Testis (tissue), 3 donors: ENCODE data around the gene SMURF1. TPM values are rescaled to one million over a fixed set of nuclear protein-coding genes. Genes with fewer than 3 reads are reported as not detected.

Source experiments
- DNase-seq: peaks from one replicate; pipeline ENCODE4 v3.0.0-alpha.2; 2019
- H3K27ac ChIP-seq, 2 donors: fragments of 200-600 bp; sonication (generic); one replicate each; pipeline ENCODE4 v1.5.1; 2019
- H3K27me3 ChIP-seq: fragments of 200-600 bp; sonication (generic); one replicate; pipeline ENCODE4 v1.5.1; 2019
- H3K36me3 ChIP-seq: fragments of 200-600 bp; sonication (generic); one replicate; pipeline ENCODE4 v1.5.1; 2017; ENCODE audit warnings: low read depth; ENCODE audit errors: missing control alignments
- H3K4me1 ChIP-seq: fragments of 200-600 bp; sonication (generic); one replicate; pipeline ENCODE4 v1.5.1; 2019
- H3K4me3 ChIP-seq, 2 donors: fragments of 200-600 bp; sonication (generic); one replicate each; pipeline ENCODE4 v1.5.1; 2017 to 2019
- H3K9me3 ChIP-seq: fragments of 200-600 bp; sonication (generic); one replicate; pipeline ENCODE4 v1.5.1; 2017
- POLR2A ChIP-seq: fragments of 450-650 bp; IDR thresholded peaks from one replicate; pipeline ENCODE4 v1.6.1; 2017; ENCODE audit warnings: antibody characterized with exemption, mild to moderate bottlenecking, moderate library complexity
- WGBS, 2 donors: methylation state at CpG; one replicate each; pipeline ENCODE4 v1.1.5; 2018; 5-methylcytosine and 5-hydroxymethylcytosine counted together
- intact Hi-C: fragments of 100-400 bp; cut with DNase I; formaldehyde crosslinking; loops from one replicate; pipeline ENCODE4 v1.15.1; 2023; ENCODE audit warnings: low total_unique reads
- polyA plus RNA-seq: library from polyadenylated mRNA; stranded (reverse); fragments of 350-450 nt; fragmentation: Illumina TruSeq; extraction: RNeasy Lipid Tissue Mini Kit (QIAGEN cat#74804); gene quantifications from one replicate; pipeline ENCODE4 v1.2.3, GENCODE V29; 2014; ENCODE audit warnings: low read depth, low replicate concordance; ENCODE audit not compliant: insufficient read depth
- total RNA-seq, 2 donors: library from RNA; depleted of rRNA; stranded (reverse); fragments of >200 nt; gene quantifications; one replicate each; pipeline ENCODE4 v1.2.3, GENCODE V29; 2016
- TF ChIP-seq, protein P1 (sequence below), 3 experiments: fragments of 450-650 bp in 2 of 3; fragments of 200-600 bp in 1 of 3; sonication (generic) in 1 of 3; IDR thresholded peaks; one replicate each; pipeline ENCODE4 v1.5.1; 2016 to 2019; ENCODE audit warnings: antibody characterized with exemption in 3 of 3, mild to moderate bottlenecking in 2 of 3, moderate library complexity in 1 of 3

The SMURF1 gene
- total and polyA plus RNA-seq, 3 donors from 2014 or later: 34.5 to 79.5 (median 46.9) TPM

DNA sequence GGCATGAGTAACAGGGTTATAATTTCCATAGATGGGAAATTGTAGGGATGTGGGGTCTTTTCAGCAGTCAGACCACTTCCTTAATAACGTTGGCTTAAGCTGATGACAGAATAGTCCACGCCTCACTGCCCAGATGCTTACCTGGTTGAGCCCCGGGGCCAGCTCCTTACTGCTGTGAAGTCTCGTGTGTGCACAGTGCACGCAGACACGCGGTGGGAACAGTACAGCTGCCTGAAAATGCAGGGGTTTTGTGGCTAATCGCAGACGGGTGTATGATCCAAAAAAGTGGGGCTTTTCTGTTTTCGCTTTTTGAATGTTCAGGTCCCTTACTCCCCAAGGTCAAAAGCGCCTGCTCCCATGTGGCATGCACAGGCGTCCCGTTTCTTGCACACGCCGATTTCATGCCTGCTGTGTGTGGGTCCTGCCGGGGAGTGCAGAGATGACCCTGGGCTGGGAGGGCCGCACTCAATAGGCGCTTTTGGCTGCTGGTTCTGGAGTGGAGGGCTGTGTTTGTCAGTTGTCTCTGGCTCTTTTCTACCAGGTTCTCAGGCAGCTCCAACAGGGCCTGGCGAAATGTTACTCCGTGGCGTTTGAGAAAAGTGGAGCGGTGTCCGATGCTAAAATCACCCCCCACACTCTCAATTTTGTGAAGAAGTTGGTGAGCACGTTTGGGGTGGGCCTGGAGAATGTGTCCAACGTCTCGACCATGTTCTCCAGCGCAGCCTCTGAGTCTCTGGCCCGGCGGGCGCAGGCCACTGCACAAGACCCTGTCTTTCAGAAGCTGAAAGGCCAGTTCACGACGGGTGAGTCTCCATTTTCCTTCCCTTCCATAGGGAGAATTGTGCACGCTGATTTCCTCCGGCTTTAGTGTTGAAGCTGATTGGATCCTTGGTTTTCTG is 149.6 kb downstream of the SMURF1 start:
- Histone ChIP-seq H3K9me3 (no peaks in the 10 kb centered on the region), H3K4me1 (no peaks in the 10 kb centered on the region), H3K36me3 (no peaks in the 10 kb centered on the region), H3K27ac (no peak overlapping the region), H3K27me3 (no peaks in the 10 kb centered on the region), H3K4me3 (no peak overlapping the region)
- intact Hi-C loops: no loop called here
- WGBS, 2 donors: 93 to 95% methylated on average over 34 of the region's 34 CpGs
- peak; percentile 13 for DNase-seq
- TF ChIP-seq, protein P1, sequence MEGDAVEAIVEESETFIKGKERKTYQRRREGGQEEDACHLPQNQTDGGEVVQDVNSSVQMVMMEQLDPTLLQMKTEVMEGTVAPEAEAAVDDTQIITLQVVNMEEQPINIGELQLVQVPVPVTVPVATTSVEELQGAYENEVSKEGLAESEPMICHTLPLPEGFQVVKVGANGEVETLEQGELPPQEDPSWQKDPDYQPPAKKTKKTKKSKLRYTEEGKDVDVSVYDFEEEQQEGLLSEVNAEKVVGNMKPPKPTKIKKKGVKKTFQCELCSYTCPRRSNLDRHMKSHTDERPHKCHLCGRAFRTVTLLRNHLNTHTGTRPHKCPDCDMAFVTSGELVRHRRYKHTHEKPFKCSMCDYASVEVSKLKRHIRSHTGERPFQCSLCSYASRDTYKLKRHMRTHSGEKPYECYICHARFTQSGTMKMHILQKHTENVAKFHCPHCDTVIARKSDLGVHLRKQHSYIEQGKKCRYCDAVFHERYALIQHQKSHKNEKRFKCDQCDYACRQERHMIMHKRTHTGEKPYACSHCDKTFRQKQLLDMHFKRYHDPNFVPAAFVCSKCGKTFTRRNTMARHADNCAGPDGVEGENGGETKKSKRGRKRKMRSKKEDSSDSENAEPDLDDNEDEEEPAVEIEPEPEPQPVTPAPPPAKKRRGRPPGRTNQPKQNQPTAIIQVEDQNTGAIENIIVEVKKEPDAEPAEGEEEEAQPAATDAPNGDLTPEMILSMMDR (IDR thresholded peaks at IDR 0.05): no peak
- no peak for TF ChIP-seq POLR2A

DNA sequence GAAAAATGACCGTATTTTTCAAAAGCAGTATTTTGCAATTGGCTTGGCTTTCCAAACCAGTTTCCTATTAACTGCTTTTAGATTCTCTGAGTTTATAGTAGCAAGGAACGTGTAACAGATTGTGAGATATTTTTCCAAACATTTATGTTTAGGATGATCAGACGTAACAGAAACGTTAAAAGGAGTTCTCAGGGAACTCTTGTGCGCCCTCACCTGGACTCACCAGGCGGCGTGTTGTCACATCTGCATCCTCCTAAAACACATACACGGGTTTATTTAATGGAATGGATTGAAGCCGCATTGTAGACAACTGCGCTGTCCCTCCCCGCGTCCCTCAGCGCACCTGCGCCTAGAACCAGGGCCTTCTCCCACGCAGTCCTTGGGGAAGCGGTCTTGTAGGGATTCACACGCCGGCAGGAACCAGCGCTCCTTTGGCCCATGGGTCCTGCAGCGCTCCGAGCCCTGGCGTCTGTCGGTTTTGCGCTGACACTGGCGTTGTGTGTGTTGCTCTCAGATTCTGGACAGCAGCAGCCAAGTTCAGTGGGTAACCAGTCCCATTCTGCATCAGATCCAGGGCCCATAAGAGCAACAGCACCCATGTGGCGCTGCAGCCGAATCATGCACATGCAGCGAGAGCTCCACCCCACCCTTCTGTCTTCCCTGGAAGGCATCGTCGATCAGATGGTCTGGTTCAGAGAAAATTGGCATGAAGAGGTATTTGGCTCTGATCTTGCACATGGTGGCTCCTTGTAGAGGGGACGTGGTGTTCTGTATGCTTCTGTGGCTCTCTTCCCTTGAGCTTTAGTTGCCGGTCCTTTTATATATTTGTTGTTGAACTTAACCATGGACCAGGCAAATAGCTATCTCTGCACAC is 150.6 kb downstream of the SMURF1 start:
- DNase-seq: no peak
- Histone ChIP-seq H3K4me3 (no peak overlapping the region), H3K4me1 (no peaks in the 10 kb centered on the region), H3K27ac (no peak overlapping the region), H3K27me3 (no peaks in the 10 kb centered on the region), H3K9me3 (no peaks in the 10 kb centered on the region), H3K36me3 (no peaks in the 10 kb centered on the region)
- TF ChIP-seq, protein P1 (IDR thresholded peaks at IDR 0.05): no peak
- TF ChIP-seq POLR2A: no peak
- 87 to 94% methylated on average over 26 to 32 of the region's 32 CpGs for WGBS, 2 donors
- intact Hi-C loops: no loop called here

DNA sequence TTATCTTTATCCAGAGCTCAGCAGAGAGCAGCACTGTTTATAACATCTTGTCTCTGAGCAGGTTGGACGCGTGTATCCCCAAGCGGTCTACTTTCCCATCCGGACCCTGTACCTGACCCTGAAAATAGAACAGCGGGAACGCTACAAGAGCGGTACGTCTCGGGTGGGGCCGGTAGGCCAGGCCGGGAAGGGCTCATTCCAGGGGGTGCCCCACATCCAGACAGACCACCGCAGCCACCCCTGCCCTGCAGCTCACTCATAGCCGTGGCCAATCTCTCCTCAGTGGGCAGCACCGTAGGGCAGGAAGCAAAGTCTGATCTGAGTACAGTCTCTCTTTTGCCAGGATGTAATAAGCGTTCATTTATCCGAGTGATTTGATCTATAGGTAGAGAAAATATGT is 151.8 kb downstream of the SMURF1 start:
- no peaks in the 10 kb centered on the region for H3K4me1 ChIP-seq
- intact Hi-C loops: no loop called here
- H3K4me3 ChIP-seq: no peak overlapping the region
- H3K9me3 ChIP-seq: no peaks in the 10 kb centered on the region
- no peaks in the 10 kb centered on the region for H3K27me3 ChIP-seq
- TF ChIP-seq, protein P1 (IDR thresholded peaks at IDR 0.05): no peak
- TF ChIP-seq POLR2A: no peak
- 92 to 93% methylated on average over 16 of the region's 16 CpGs for WGBS, 2 donors
- no peak overlapping the region for H3K27ac ChIP-seq
- no peaks in the 10 kb centered on the region for H3K36me3 ChIP-seq
- no peak for DNase-seq

DNA sequence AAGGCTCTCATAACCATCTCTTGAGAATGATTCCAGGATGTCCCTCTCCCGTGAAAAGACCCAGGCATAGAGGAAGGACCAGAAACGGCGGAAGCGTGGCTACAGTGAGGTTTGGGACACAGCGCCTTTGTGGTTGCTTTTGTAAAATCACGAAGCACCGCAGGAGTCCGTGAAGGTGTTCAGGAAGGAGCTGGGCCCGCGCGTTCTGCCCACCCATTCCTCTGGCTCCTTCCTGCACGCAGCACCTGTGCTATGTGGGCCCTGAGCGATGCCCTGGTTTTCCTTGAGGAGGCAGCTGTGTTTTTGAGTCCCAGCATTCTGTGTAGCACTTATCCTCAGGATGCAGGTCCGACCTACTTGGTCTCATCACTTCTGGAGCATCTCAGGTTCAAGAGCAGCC is 152.8 kb downstream of the SMURF1 start:
- Histone ChIP-seq H3K36me3 (no peaks in the 10 kb centered on the region), H3K27ac (no peak overlapping the region), H3K4me1 (no peaks in the 10 kb centered on the region), H3K9me3 (no peaks in the 10 kb centered on the region), H3K27me3 (no peaks in the 10 kb centered on the region), H3K4me3 (no peak overlapping the region)
- TF ChIP-seq POLR2A: no peak
- TF ChIP-seq, protein P1 (IDR thresholded peaks at IDR 0.05): no peak
- WGBS, 2 donors: 87 to 94% methylated on average over 13 to 14 of the region's 14 CpGs
- intact Hi-C loops: no loop called here
- DNase-seq: no peak
